NT2/D1 (cell line): ENCODE data around the gene FAM170B.

Experiments
- DNase-seq: peaks from one replicate; pipeline ENCODE4 v3.0.0-alpha.2; 2011; ENCODE audit warnings: low read depth, low spot score
- H3K27me3 ChIP-seq: 2 replicates; pipeline ENCODE4 v1.6.0; 2011; ENCODE audit warnings: mild to moderate bottlenecking; ENCODE audit not compliant: insufficient read length, insufficient read depth
- H3K36me3 ChIP-seq: 2 replicates; pipeline ENCODE4 v1.6.1; 2011; ENCODE audit warnings: mild to moderate bottlenecking, low read length, mixed read lengths; ENCODE audit not compliant: insufficient read depth, insufficient read length
- H3K4me1 ChIP-seq: 2 replicates; pipeline ENCODE4 v1.5.1; 2011; ENCODE audit not compliant: insufficient read depth, insufficient read length
- H3K4me3 ChIP-seq: 2 replicates; pipeline ENCODE4 v1.5.1; 2011; ENCODE audit warnings: low read depth; ENCODE audit not compliant: insufficient read length
- H3K9ac ChIP-seq: 2 replicates; pipeline ENCODE4 v1.6.0; 2011; ENCODE audit warnings: low read depth; ENCODE audit not compliant: insufficient read length
- H3K9me3 ChIP-seq: 2 replicates; pipeline ENCODE4 v1.5.1; 2011; ENCODE audit warnings: mild to moderate bottlenecking, low read length; ENCODE audit not compliant: insufficient read depth
- SUZ12 ChIP-seq: IDR thresholded peaks from 2 replicates; pipeline ENCODE4 v1.6.1; 2011; ENCODE audit not compliant: insufficient read length, insufficient read depth; ENCODE audit errors: extremely low read depth
- YY1 ChIP-seq: IDR thresholded peaks from 2 replicates; pipeline ENCODE4 v1.6.1; 2011; ENCODE audit not compliant: insufficient read length, insufficient read depth
- ZNF274 ChIP-seq: IDR thresholded peaks from 2 replicates; pipeline ENCODE4 v1.6.1; 2011; ENCODE audit warnings: mild to moderate bottlenecking, low read depth, low read length

Gene FAM170B

DNA sequence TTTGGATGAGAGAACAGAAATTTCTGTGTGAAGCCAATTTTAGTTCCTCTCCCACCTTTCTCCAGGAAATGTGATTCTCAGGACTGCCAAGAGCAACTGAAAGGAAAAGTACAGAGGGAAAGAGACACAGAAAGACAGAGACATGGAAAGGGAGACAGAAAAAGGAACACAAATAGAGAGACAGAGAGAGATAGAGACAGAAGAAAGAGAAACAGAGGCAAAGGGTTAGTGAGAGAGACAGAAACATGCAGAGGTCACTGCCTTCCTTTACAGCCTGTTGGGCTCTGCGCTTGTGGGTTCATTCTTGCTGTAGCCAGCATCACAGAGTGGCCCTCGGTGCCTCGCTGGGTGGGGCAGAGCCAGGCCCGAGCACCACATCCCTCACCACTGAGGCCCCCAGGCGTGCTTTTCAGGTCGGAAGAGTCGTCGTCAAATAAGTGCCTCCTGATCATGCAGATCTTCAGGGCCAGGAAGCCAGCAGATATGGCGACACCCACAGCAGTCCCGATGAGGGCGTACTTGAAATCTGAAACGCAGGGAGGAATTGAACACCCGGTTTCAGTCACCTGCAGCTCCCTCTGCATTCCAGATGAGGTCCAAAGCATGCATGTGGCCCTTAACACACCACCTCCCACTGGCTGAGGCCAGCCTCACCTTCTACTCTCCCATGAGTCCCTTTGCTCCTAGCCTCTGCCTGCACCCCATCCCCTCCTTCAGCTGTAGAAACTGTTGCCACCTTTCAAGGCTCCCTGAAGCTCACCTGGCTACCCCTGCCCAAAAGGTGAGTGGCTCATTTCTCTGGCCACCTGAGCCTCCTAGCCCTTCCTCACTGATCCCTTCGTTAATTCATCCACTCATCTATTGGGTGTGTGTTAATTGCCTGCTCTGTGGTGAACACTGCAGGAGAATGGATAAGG lies 32.9 kb upstream of the FAM170B start:
- no peaks in the 10 kb centered on the region for H3K9me3 ChIP-seq
- H3K36me3 ChIP-seq = no peaks in the 10 kb centered on the region
- no peaks in the 10 kb centered on the region for H3K27me3 ChIP-seq
- no peak overlapping the region for H3K4me3 ChIP-seq
- H3K9ac ChIP-seq = no peak overlapping the region
- no peak for TF ChIP-seq ZNF274
- TF ChIP-seq SUZ12 = no peak
- no peak for TF ChIP-seq YY1
- H3K4me1 ChIP-seq = no peaks in the 10 kb centered on the region
- no peak for DNase-seq

DNA sequence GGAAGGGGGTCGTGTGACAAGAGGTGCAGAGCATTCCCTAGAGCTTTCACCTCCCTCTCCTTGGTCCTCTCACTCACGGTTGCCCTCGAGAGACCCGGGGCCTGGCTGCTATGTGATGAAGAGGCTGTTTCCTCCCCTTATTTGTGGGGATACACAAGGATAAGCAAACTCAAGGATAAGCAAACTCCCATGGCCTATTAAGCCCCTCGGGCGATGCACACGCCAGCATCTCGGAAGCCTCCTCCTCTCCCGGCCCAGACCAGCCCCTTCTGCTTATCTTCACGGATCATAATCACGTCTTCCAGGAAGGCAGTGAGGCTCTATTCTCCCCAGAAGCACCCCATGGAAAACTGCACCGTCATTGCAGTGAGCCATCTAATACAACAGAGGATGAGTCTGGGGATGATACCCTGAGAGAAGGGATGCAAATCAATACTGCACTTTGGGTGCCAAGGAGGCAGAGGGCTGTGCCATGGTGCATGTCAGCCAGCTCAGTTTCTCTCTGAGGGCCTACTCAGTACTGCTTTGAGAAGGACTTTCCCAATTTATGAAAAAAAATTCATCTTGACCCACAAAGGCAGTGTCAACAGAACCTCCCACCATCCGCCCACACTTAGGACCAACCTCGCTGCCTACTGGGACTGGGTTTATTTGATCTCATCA lies 32.1 kb upstream of the FAM170B start:
- no peak for TF ChIP-seq SUZ12
- no peak for TF ChIP-seq YY1
- TF ChIP-seq ZNF274 = no peak
- H3K9ac ChIP-seq = no peak overlapping the region
- no peaks in the 10 kb centered on the region for H3K36me3 ChIP-seq
- H3K4me1 ChIP-seq = no peaks in the 10 kb centered on the region
- H3K27me3 ChIP-seq = no peaks in the 10 kb centered on the region
- DNase-seq = no peak
- no peaks in the 10 kb centered on the region for H3K9me3 ChIP-seq
- no peak overlapping the region for H3K4me3 ChIP-seq

DNA sequence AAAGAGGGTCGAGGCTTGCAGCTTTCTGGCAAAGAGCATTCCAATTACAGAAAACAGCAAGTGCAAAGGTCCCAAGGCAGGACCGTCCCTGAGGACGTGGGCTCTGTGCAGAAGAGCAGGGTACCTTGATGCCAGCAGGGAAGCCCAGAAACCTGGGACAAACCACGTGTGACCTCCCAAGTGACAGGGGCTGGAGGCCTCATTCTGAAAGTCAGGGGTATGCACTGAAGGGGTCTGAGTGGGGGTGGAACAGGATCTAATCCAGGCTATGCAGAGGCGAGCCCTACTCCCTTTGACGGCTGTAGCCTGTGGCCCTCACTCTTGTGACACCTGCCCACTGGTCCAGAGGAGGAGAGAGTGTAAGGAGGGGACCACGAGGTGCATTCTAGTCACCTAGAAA lies 31.4 kb upstream of the FAM170B start:
- no peak for TF ChIP-seq YY1
- no peak for TF ChIP-seq ZNF274
- no peak for TF ChIP-seq SUZ12
- no peaks in the 10 kb centered on the region for H3K27me3 ChIP-seq
- H3K4me1 ChIP-seq = no peaks in the 10 kb centered on the region
- no peaks in the 10 kb centered on the region for H3K36me3 ChIP-seq
- no peaks in the 10 kb centered on the region for H3K9me3 ChIP-seq
- H3K4me3 ChIP-seq = no peak overlapping the region
- DNase-seq = no peak
- H3K9ac ChIP-seq = no peak overlapping the region

DNA sequence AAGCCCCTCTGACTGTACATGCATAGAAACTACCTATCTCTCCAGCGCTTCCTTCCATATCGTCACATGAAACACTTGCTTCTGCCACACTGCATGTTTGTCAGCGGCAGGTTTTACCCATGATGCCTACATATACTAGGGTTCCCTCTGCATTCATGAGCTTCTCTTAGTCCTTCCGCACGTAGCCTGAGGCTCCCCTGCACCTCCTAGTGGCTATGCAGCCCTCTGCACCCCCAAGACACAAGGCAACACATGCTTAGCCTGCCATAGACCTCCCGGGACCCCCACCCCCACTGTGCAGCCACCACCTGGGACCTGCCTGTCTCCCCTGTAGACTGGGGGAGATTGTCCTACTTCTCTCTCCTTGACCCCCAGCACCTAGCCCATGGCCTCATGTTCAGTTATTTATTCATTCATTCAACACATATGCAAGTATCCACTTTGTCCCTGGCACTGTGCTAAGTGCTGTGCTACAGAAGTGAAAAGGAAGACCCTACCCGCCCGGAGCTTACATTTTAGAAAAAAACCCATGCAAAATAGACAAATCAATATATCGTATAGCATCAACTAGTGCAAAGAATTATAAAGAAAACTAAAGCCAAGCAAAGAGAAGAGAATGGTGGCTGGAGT lies 30.9 kb upstream of the FAM170B start:
- Histone ChIP-seq H3K27me3 (no peaks in the 10 kb centered on the region), H3K9ac (no peak overlapping the region), H3K9me3 (no peaks in the 10 kb centered on the region), H3K4me1 (no peaks in the 10 kb centered on the region), H3K36me3 (no peaks in the 10 kb centered on the region), H3K4me3 (no peak overlapping the region)
- TF ChIP-seq ZNF274 = no peak
- TF ChIP-seq YY1 = no peak
- no peak for TF ChIP-seq SUZ12
- DNase-seq = peak; percentile 16

DNA sequence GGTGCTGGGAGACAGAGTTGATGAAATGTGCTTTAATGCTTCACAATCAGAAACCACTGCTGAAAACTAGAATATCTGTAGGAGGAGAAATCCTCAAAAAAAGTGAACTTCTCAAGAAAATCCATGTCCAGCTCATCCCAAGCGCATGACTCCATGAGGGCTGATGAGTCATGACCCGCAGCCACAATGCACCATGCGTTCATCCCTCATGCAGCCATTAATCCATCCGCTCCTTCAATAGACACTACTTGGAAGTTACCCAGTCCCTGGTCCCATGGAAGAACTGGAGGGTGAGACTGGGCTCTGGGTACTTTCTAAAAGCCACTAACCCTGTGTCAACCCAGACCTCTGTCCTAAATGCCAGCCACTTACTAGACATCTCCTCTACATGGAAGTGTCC lies 29.9 kb upstream of the FAM170B start:
- Histone ChIP-seq H3K9ac (no peak overlapping the region), H3K4me1 (no peaks in the 10 kb centered on the region), H3K9me3 (no peaks in the 10 kb centered on the region), H3K4me3 (no peak overlapping the region), H3K27me3 (no peaks in the 10 kb centered on the region), H3K36me3 (no peaks in the 10 kb centered on the region)
- TF ChIP-seq ZNF274 = no peak
- no peak for TF ChIP-seq SUZ12
- no peak for TF ChIP-seq YY1
- DNase-seq = no peak

DNA sequence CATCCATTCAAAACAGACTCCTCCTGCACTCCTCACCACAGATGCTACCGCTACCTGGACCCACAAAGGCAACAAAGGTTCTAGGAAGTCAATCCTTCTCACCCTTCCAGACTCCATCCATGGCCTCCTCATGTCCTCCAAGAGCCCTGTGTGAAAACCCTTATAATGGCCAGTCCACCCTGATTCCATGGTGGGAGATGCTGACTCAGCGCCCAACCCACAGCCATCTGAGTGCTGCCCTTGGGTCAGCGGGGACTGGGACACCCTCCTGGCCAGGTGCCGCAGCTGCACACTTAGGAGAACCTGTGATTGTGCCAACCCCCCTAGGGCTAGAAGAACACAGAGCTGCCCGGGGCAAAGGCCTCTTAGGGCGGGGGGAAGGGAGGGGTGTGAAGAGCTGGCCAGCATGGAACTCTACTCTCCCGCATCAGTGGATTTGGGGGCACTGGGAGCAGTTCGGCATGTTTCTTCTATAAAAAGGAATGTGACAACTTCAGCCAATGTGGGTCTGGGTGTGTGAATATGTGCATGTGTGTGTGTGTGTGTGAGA lies 29.0 kb upstream of the FAM170B start:
- Histone ChIP-seq H3K4me1 (no peaks in the 10 kb centered on the region), H3K4me3 (no peak overlapping the region), H3K9ac (no peak overlapping the region), H3K9me3 (no peaks in the 10 kb centered on the region), H3K27me3 (no peaks in the 10 kb centered on the region), H3K36me3 (no peaks in the 10 kb centered on the region)
- TF ChIP-seq ZNF274 = no peak
- no peak for TF ChIP-seq SUZ12
- TF ChIP-seq YY1 = no peak
- DNase-seq = no peak

DNA sequence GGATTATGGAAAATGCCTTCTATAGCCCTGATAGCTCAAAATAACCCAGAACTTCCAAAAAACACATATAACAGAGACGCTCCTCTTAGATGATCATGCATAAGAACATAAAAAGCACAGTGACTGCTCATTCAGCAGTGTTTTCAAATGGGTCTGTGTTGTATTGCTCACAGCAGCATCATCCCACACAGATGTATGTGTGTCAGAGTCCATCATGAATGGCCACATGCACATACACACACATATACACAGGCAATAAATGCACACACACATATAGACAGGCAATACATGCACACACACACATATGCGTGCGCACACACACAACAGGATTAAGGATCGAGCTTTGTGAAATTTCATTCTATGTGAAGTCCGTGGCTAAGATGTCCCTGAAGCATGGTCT lies 28.2 kb upstream of the FAM170B start:
- no peak for DNase-seq
- TF ChIP-seq YY1 = no peak
- TF ChIP-seq SUZ12 = no peak
- TF ChIP-seq ZNF274 = no peak
- Histone ChIP-seq H3K36me3 (no peaks in the 10 kb centered on the region), H3K9me3 (no peaks in the 10 kb centered on the region), H3K4me1 (no peaks in the 10 kb centered on the region), H3K9ac (no peak overlapping the region), H3K4me3 (no peak overlapping the region), H3K27me3 (no peaks in the 10 kb centered on the region)
